GM19372 (cell line): ENCODE data around the gene SDF2L1.
"Not testable (repeated sequence)": the region's sequence is repeated elsewhere in the genome, so short reads cannot be mapped to it uniquely, and the experiment has no call there.

ENCODE experiments used
- ATAC-seq: cut with Tn5 transposase; IDR thresholded peaks from one replicate; pipeline ENCODE4 v1.9.1; 2021; ENCODE audit warnings: mild to moderate bottlenecking, low read depth, moderate library complexity; ENCODE audit not compliant: unreplicated experiment

Gene SDF2L1

GRCh38 chr22:21684492-21685163, 42.5 kb downstream of the SDF2L1 start:
- no peak for ATAC-seq

DNA sequence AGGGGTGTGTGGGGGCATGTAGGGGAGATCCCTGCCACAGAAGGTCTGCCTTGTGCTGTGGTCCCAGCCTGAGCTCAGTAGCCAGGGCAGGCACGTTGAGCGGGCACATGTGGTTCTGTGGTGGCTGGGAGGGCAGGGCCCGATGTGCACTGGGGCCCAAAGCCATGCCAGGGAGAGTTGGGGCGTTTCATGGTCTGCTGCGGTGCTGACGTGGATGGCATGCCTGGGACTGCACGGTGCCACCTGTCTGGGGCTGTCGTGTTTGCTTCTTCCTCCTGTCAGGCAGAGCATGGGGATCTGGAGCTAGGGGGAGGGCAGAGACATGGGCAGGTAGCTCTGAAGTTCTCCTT, 43.0 kb downstream of the SDF2L1 start:
- ATAC-seq: no peak

DNA sequence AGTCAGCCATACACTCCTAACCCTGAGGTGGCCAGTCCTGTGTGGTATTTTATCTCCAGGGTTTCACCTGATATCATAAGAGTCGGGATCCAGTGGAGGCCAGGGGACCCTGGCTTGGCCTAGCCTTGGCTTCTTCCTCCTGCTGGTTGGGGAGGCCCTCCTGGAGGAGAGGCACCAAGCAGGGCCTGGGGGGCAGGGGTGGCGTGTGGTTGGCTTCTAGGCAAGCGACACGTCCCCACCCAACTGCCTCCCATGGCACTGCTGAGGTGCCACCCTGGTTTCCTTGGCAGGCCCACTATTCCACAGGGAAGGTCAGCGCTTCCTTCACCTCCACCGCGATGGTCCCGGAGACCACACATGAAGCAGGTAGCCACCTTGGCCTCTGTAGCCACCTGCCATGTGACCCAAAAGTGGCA, 44.1 kb downstream of the SDF2L1 start:
- no peak for ATAC-seq

DNA sequence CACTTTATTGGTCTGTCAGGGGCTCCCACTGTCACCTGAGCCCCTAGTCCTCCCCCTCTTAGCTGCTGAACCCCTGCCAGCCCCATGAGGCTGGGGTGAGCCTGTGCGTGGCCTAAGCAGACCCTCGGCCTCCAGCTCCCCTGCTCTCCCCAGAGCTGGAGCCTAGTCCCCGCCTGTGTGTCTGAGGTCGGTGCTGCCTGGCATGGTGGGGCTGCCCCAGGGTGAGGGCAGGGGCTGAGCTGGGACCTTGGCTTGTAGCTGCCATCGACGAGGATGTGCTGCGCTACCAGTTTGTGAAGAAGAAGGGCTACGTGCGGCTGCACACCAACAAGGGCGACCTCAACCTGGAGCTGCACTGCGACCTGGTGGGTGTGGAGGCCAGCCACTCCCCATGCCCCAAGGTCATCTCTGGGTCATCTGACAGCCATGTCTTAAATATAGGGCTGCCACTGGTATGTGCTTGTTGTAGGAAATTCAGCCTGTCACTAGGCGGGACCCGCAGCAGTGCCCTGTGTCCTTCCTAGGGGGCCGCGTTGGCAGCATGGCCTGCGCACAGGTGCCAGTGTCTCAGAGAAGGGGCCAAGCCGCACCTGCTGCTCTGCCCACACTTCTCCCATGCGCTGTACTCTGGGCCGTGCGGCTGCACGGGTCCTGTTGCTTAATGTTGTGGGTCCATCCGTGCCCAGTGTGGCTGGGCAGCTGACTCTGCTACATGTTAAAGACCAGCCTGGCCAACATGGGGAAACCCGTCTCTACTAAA, 44.7 kb downstream of the SDF2L1 start:
- ATAC-seq: no peak

DNA sequence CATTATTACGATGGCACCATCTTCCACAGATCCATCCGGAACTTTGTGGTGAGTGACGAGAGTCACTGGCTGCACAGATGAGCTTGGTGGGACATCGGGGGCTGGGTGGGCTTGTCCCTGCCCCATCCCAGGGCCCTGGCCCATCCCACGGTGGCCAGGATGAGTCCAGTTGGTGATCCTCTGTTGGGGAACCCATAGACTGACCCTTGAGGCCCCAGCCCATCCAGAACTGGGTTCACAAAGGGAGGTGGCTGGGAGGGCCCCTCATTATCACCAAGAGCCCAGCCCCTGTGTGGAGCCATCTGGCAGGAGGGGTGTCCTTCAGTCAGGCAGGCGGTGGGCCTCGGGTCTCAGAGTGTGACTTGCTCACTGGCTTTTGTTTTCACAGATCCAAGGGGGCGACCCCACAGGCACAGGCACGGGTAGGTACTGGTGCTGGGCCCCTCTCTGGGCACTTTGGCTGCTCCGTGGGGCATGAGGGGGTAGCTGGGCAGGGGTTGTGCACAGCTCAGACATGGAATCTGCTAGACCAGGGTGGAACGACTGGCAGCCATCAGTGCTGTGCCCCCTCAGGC, 45.7 kb downstream of the SDF2L1 start:
- no peak for ATAC-seq

DNA sequence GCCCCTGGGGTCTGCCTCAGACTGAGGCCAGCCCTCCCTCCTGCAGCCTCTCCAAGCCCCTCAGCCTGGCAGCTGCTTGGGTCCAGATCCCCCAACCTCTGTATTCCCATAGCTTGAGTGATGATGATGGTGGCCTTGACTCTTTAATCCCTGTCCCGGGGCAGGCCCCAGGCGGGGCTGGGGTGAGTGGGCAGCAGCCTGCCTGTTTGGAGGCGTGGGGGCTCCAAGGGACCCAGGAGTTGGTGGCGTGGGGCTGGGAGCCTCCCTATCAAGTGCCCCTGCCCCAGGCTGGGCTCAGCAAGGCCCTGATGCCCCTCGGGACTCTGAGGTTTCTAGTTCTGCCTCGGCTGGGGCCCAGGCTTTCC, 46.2 kb downstream of the SDF2L1 start:
- no peak for ATAC-seq

DNA sequence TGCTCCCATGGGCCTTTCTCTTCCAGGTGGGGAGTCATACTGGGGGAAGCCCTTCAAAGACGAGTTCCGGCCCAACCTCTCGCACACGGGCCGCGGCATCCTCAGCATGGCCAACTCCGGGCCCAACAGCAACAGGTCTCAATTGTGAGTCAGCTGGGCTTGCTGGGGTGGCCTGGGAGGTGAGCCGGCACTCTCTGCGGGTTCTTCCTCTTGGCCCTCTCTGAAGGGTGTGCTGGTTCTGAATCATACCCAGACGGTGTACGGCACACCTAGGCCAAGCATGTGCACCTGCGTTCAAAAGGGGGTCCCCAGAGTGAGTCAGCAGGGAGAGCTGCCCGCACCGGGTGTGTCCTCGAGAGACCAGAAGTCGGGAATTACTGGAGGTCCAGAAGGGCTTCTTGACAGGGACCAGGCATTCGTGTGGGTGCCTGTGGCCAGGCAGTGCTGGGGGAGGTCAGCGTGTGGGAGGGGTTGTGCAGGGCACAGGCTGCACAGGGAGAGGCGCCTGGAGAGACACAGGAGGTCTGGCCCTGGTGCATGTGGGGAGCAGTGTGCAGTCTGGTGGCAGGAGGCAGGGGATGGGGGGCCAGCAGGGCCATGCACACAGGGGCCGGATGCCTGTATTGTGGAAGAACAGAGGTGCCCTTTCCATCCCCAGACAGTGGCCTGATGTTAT, 46.7 kb downstream of the SDF2L1 start:
- no peak for ATAC-seq

DNA sequence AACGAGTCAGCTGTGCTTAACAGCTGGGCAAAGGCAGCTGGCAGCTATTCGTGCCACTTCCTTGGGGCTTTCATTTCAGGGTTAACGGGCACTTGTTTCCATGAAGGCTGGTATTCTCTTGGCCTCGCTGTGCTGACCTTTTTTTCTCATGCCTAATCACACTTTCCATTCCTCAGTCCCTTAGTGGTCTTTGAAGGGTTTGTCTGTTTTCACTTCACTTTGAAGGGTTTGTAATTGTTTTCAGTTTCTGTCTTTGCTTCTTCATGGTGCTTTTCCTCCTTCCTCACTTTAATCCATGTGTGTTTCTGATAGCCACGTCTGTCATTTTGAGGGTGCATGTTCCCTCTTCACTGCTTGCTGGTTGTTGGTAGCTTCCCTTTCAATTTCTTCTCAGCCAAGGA, 48.3 kb downstream of the SDF2L1 start:
- no peak for ATAC-seq

DNA sequence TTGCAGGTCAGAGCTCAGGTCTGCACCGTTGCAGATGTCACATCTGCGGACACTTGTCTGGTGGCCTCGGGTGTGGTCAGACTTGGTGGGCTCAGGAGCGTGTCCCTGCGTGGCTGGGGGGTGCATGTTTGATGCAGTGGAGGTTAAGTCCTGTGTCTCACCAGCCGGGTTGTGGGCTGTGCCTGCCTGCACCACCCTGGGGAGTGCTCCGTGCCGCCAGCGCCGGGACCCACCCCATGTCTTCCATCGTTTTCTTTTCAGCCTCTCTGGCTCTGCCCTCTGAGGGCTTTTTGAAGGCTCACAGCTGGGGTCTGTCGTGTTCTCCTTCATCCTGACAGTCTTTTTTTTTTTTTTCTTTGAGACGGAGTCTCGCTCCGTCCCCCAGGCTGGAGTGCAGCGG, 49.7 kb downstream of the SDF2L1 start:
- no peak for ATAC-seq

- not testable (repeated sequence) for ATAC-seq
Observed at GRCh38 chr22:21692856-21693255, 50.8 kb downstream of the SDF2L1 start.

GRCh38 chr22:21693333-21693998, 51.4 kb downstream of the SDF2L1 start:
- ATAC-seq: no peak
